Naive thymus-derived CD4-positive, alpha-beta T cell (primary cell): ENCODE data around the gene KRTAP12-2. TPM values are rescaled to one million over a fixed set of nuclear protein-coding genes. Genes with fewer than 3 reads are reported as not detected.

ENCODE experiments used
- ATAC-seq: fragments of 150-1000 bp; cut with Tn5 transposase; 2 replicates; pipeline ENCODE4 v1.10.0; 2021; ENCODE audit warnings: mild to moderate bottlenecking, moderate library complexity
- CTCF ChIA-PET: fragments of 350-600 bp; sonication (Branson Sonifier 250); formaldehyde crosslinking; loops from one replicate; lab custom pipeline; 2021; ENCODE audit warnings: antibody characterized with exemption; lab: Charles Lee
- POLR2A ChIA-PET: fragments of 350-600 bp; sonication (Branson Sonifier 250); formaldehyde crosslinking; loops from one replicate; lab custom pipeline; 2021; ENCODE audit warnings: antibody characterized with exemption, inconsistent platforms; lab: Charles Lee
- DNase-seq, 9 donors: peaks; one replicate each; pipeline versions ENCODE4 v3.0.0 to v3.0.0-alpha.2; 2020 to 2022; ENCODE audit warnings: mixed read lengths in 1 of 9
- H3K27ac ChIP-seq: one replicate; pipeline ENCODE4 v1.7.0; 2013; ENCODE audit warnings: mild to moderate bottlenecking, low read depth, low read length, moderate library complexity
- H3K27me3 ChIP-seq, 2 donors: one replicate each; pipeline ENCODE4 v1.7.0; 2013; ENCODE audit warnings: low read length in 2 of 2, mild to moderate bottlenecking in 2 of 2, moderate library complexity in 2 of 2; ENCODE audit not compliant: control insufficient read depth in 2 of 2, insufficient read depth in 2 of 2
- H3K36me3 ChIP-seq, 3 experiments: 1 replicate in 2 of 3; 2 replicates in 1 of 3; pipeline ENCODE4 v1.7.0; 2013; ENCODE audit warnings: low read length in 3 of 3, mild to moderate bottlenecking in 3 of 3, moderate library complexity in 1 of 3; ENCODE audit not compliant: insufficient read depth in 3 of 3, control insufficient read depth in 2 of 3
- H3K4me1 ChIP-seq, 2 donors: one replicate each; pipeline ENCODE4 v1.7.0; 2013; ENCODE audit warnings: low read length in 2 of 2, mild to moderate bottlenecking in 2 of 2, moderate library complexity in 1 of 2; ENCODE audit not compliant: control insufficient read depth in 2 of 2, insufficient read depth in 2 of 2
- H3K4me3 ChIP-seq: 2 replicates; pipeline ENCODE4 v1.7.0; 2013; ENCODE audit warnings: mild to moderate bottlenecking, low read length
- H3K9me3 ChIP-seq, 3 experiments: 1 replicate in 2 of 3; 2 replicates in 1 of 3; pipeline ENCODE4 v1.7.0; 2013; ENCODE audit warnings: low read length in 3 of 3; ENCODE audit not compliant: control insufficient read depth in 2 of 3
- H3K27ac Mint-ChIP-seq, 9 donors: one replicate each; pipeline ENCODE4 v1.8.0; 2020 to 2022; ENCODE audit warnings: mixed read lengths in 9 of 9, mild to moderate bottlenecking in 8 of 9, moderate library complexity in 5 of 9, inconsistent platforms in 2 of 9
- H3K27me3 Mint-ChIP-seq, 5 donors: one replicate each; pipeline ENCODE4 v1.8.0; 2021 to 2022; ENCODE audit warnings: mixed read lengths in 5 of 5, mild to moderate bottlenecking in 1 of 5
- H3K36me3 Mint-ChIP-seq, 5 donors: one replicate each; pipeline ENCODE4 v1.8.0; 2020 to 2022; ENCODE audit warnings: mixed read lengths in 5 of 5, mild to moderate bottlenecking in 3 of 5, inconsistent platforms in 1 of 5
- H3K4me1 Mint-ChIP-seq, 7 donors: one replicate each; pipeline ENCODE4 v1.8.0; 2020 to 2022; ENCODE audit warnings: mixed read lengths in 7 of 7, mild to moderate bottlenecking in 3 of 7, inconsistent platforms in 1 of 7
- H3K4me3 Mint-ChIP-seq, 10 donors: one replicate each; pipeline ENCODE4 v1.8.0; 2020 to 2022; ENCODE audit warnings: mild to moderate bottlenecking in 10 of 10, mixed read lengths in 10 of 10, moderate library complexity in 6 of 10, inconsistent platforms in 2 of 10
- H3K9me3 Mint-ChIP-seq, 11 donors: one replicate each; pipeline ENCODE4 v1.8.0; 2020 to 2022; ENCODE audit warnings: mixed read lengths in 11 of 11, mild to moderate bottlenecking in 4 of 11, inconsistent platforms in 1 of 11, moderate library complexity in 1 of 11
- intact Hi-C, 2 donors: fragments of 100-400 bp; cut with micrococcal nuclease; formaldehyde crosslinking; loops; one replicate each; pipeline ENCODE4 v1.15.1; 2023
- polyA plus RNA-seq, 2 donors: library from polyadenylated mRNA; unstranded; fragments of 300-500 nt; fragmentation: Illumina TruSeq; gene quantifications; one replicate each; pipeline ENCODE4 v1.2.3, GENCODE V29; 2021
- total RNA-seq, 6 experiments: library from RNA in 5 of 6; stranded (reverse) in 5 of 6; gene quantifications; 1 replicate in 5 of 6; 2 replicates in 1 of 6; pipeline ENCODE4 v1.2.3 and lab custom pipeline; 2021 to 2026

KRTAP12-2 gene, protein sequence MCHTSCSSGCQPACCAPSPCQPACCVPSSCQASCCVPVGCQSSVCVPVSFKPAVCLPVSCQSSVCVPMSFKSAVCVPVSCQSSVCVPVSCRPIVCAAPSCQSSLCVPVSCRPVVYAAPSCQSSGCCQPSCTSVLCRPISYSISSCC
- total RNA-seq (not detected), polyA plus RNA-seq (not detected), total RNA-seq (lab: John Stamatoyannopoulos, UW) (not detected)

DNA sequence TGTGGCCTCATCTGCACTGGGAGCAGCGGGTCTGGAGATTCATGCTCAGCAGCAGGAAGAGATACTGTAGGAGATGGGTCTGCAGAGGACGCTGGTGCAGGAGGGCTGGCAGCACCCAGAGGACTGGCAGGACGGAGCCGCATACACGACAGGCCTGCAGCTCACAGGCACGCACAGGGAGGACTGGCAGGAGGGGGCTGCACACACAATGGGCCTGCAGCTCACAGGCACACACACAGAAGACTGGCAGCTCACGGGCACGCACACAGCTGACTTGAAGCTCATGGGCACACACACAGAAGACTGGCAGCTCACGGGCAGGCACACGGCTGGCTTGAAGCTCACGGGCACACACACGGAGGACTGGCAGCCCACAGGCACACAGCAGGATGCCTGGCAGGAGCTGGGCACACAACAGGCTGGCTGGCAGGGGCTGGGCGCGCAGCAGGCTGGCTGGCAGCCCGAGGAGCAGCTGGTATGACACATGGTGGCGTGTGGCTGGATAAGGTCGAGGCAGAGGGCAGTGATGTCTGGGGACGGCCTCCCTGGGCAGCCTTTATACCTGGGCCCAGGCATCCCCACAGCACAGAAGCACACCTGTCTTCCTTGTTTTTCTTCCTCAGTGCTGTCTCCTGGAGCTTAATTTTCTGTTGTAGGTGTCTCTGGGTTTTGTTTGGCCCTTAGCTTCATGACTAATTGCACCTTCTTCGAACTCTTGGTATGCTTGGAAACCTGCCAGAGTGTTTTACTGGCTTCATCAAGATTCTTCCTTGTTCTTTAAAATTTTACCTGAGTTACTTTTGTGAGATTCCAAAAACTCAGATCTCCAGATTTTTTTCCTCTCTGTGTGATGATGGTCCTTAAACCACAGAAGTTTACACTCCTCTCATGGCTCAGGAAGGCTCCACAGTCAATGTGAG lies at the start of gene KRTAP12-2:
KRTAP12-2 (minus strand) TSS at position 527 of the 920 bp plus-strand sequence; CDS start at position 486, 41 bp downstream.
- Mint-ChIP-seq H3K4me3 (no peak within 1 kb of the TSS), H3K27ac (peak within 1 kb of the TSS in 2 of 9 donors; percentile 8 to 32), H3K4me1 (peaks cover 0 to 8% (median 0%) of the 10 kb centered on the region in 7 donors), H3K27me3 (peaks cover 0 to 48% (median 3%) of the 10 kb centered on the region in 5 donors), H3K36me3 (peaks cover 4 to 16% (median 11%) of the 10 kb centered on the region in 5 donors), H3K9me3 (peaks cover 9 to 54% (median 27%) of the 10 kb centered on the region in 11 donors)
- no peak within 1 kb of the TSS for H3K27ac ChIP-seq
- no peaks in the 10 kb centered on the region for H3K27me3 ChIP-seq
- no peaks in the 10 kb centered on the region for H3K36me3 ChIP-seq
- H3K9me3 ChIP-seq: peaks cover 0 to 10% (median 4%) of the 10 kb centered on the region in 3 experiments
- no peak for ATAC-seq
- no peaks in the 10 kb centered on the region for H3K4me1 ChIP-seq
- ChIA-PET CTCF (interaction anchor here (0.7 kb wide), 2 partner anchors 12 to 287 kb away, joined by 3 to 4 read pairs; no protein-coding TSS in a partner anchor), POLR2A (interaction anchor here (2.6 kb wide), 1 partner anchor 12 kb away, joined by 6 read pairs; the partner anchor contains the start of gene KRTAP12-4)
- intact Hi-C loops: no loop called here
- H3K4me3 ChIP-seq: no peak within 1 kb of the TSS
- DNase-seq: no peak

- H3K27me3 Mint-ChIP-seq: peaks cover 52 to 88% (median 58%) of the 10 kb centered on the region in 5 donors
- no peak overlapping the region for H3K27ac ChIP-seq
- peaks cover 16 to 18% of the 10 kb centered on the region in 2 donors for H3K4me1 ChIP-seq
- H3K4me3 ChIP-seq: no peak overlapping the region
- peaks cover 0 to 9% (median 5%) of the 10 kb centered on the region in 5 donors for H3K36me3 Mint-ChIP-seq
- ChIA-PET POLR2A (no interaction called here), CTCF (interaction anchor here (1.3 kb wide), 1 partner anchor 28 kb away, joined by 3 read pairs; no protein-coding TSS in a partner anchor)
- DNase-seq (no peak), ATAC-seq (no peak)
- H3K9me3 Mint-ChIP-seq: peaks cover 0 to 12% (median 5%) of the 10 kb centered on the region in 11 donors
- H3K4me3 Mint-ChIP-seq: peak overlapping the region in 1 of 10 donors; percentile 21
- peaks cover 9 to 29% (median 17%) of the 10 kb centered on the region in 7 donors for H3K4me1 Mint-ChIP-seq
- no peaks in the 10 kb centered on the region for H3K9me3 ChIP-seq
- H3K27me3 ChIP-seq: peaks cover 0 to 23% of the 10 kb centered on the region in 2 donors
- intact Hi-C loops: loop anchor here in 1 of 2 donors (5.0 kb wide), 2 partner anchors 98 to 133 kb away; partner anchors contain the start of gene KRTAP10-5
- H3K36me3 ChIP-seq: no peaks in the 10 kb centered on the region
- no peak overlapping the region for H3K27ac Mint-ChIP-seq
Observed at GRCh38 chr21:44714905-44715304, 48.2 kb upstream of the KRTAP12-2 start.

DNA sequence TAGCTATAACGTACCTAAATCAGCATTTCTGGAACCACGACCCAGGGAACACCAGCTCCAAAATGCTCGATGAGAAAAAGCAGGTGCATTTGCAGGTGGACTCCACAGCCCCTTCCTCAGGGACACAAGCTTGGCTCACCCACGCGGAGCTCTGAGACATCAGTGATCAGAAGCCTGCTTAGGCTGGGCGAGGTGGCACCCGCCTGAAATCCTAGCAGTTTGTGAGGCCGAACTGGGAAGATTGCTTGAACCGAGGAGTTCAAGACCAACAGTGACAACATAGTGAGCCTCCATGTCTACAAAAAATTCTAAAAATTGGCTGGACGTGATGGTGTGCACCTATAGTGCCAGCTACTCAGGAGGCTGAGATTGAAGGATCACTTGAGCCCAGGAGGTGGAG lies 47.1 kb upstream of the KRTAP12-2 start:
- no peak overlapping the region for H3K4me3 Mint-ChIP-seq
- peaks cover 0 to 12% (median 5%) of the 10 kb centered on the region in 11 donors for H3K9me3 Mint-ChIP-seq
- H3K4me3 ChIP-seq: no peak overlapping the region
- H3K27me3 Mint-ChIP-seq: peaks cover 60 to 91% (median 64%) of the 10 kb centered on the region in 5 donors
- peaks cover under 1 to 26% of the 10 kb centered on the region in 2 donors for H3K27me3 ChIP-seq
- POLR2A ChIA-PET: no interaction called here
- ATAC-seq (no peak), DNase-seq (no peak)
- H3K4me1 ChIP-seq: peaks cover 25 to 28% of the 10 kb centered on the region in 2 donors
- H3K4me1 Mint-ChIP-seq: peaks cover 13 to 40% (median 27%) of the 10 kb centered on the region in 7 donors
- CTCF ChIA-PET: no interaction called here
- no peaks in the 10 kb centered on the region for H3K36me3 ChIP-seq
- no peak overlapping the region for H3K27ac ChIP-seq
- intact Hi-C loops: loop anchor here in 1 of 2 donors (5.0 kb wide), 2 partner anchors 97 to 132 kb away; partner anchors contain the start of gene KRTAP10-5
- peak overlapping the region in 1 of 9 donors; percentile 5 for H3K27ac Mint-ChIP-seq
- peaks cover 0 to 9% (median 5%) of the 10 kb centered on the region in 5 donors for H3K36me3 Mint-ChIP-seq
- H3K9me3 ChIP-seq: no peaks in the 10 kb centered on the region

DNA sequence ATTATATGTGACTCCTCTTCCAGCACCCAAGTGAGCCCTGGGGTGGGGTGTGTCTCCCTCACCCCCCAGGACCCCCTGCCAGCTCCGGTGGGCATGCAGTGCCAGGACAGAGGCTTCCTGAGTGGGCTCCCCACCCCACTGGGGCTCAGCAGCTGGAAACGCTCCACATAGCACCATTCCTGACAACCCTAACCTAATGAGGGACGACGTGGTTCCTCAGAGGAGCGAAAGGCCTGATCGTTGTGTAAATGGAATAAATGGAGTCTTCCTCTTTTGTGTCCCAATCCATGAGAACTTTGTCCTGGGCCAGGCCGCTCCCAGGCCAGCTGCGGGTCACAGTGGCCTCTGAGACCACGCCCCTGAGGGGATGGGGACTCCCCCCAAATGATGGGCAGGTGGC lies 46.4 kb upstream of the KRTAP12-2 start:
- no peak overlapping the region for H3K27ac ChIP-seq
- Mint-ChIP-seq H3K36me3 (peaks cover 0 to 9% (median 5%) of the 10 kb centered on the region in 5 donors), H3K27me3 (peaks cover 54 to 91% (median 64%) of the 10 kb centered on the region in 5 donors), H3K9me3 (peaks cover 0 to 12% (median 5%) of the 10 kb centered on the region in 11 donors), H3K4me1 (peaks cover 13 to 47% (median 27%) of the 10 kb centered on the region in 7 donors), H3K27ac (no peak overlapping the region), H3K4me3 (no peak overlapping the region)
- POLR2A ChIA-PET: no interaction called here
- intact Hi-C loops: loop anchor here in 1 of 2 donors (5.0 kb wide), 2 partner anchors 96 to 131 kb away; partner anchors contain the start of gene KRTAP10-5
- ATAC-seq: no peak
- no peaks in the 10 kb centered on the region for H3K9me3 ChIP-seq
- no peak for DNase-seq
- H3K4me1 ChIP-seq: peaks cover 25 to 34% of the 10 kb centered on the region in 2 donors
- CTCF ChIA-PET: interaction anchor here (0.9 kb wide), 1 partner anchor 203 kb away, joined by 3 read pairs; no protein-coding TSS in a partner anchor
- H3K4me3 ChIP-seq: no peak overlapping the region
- no peaks in the 10 kb centered on the region for H3K36me3 ChIP-seq
- H3K27me3 ChIP-seq: peaks cover 8 to 26% of the 10 kb centered on the region in 2 donors

DNA sequence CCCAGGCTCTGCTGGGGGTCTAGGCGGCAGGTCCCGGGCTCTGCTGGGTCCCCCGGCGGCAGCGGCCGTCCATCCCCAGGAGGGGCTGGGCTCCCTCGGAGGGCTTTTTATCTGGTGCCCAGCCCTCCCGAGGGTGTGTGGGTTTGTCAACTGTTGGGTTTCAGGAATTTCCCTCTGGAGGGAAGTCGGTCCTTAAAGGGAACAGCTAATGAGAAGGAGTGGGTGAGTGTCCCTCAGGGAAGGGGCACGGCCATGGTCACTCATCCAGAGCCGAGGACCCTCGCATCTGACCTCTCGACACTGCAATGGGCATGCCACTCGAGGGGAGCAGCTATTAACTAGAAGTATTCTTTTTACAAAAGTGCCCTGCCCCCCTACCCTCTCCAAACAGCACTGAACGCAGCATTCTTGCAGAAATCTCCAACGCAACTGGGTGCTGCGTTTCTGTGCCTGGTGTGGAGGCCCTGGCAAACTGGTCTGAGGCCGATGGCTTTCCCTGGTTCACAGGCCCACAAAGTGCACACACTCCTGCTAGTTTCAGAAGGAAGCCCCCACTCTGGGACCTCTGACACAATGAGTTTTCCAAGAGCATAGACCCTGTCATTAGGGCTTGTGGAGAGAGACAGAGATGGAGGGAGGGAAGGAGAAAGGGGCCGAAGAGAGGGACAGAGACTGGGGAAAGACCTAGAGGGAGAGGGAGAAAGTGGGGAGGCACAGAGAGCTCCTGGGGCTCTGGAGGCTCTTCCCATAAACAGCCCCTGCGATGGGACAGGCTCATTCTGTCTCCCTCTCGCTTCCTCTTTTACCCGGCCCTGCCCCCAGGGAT lies 45.7 kb upstream of the KRTAP12-2 start:
- H3K4me1 Mint-ChIP-seq: peaks cover 13 to 52% (median 27%) of the 10 kb centered on the region in 7 donors

More for the DNA sequence above, 45.7 kb upstream of the KRTAP12-2 start:
- Mint-ChIP-seq H3K27ac (no peak overlapping the region), H3K36me3 (peaks cover 0 to 9% (median 5%) of the 10 kb centered on the region in 5 donors), H3K9me3 (peaks cover 0 to 12% (median 6%) of the 10 kb centered on the region in 11 donors), H3K4me3 (no peak overlapping the region), H3K27me3 (peaks cover 54 to 91% (median 66%) of the 10 kb centered on the region in 5 donors)
- POLR2A ChIA-PET: no interaction called here
- Histone ChIP-seq H3K4me3 (no peak overlapping the region), H3K36me3 (no peaks in the 10 kb centered on the region), H3K27ac (no peak overlapping the region), H3K27me3 (peaks cover 8 to 26% of the 10 kb centered on the region in 2 donors), H3K9me3 (no peaks in the 10 kb centered on the region), H3K4me1 (peaks cover 25 to 34% of the 10 kb centered on the region in 2 donors)
- intact Hi-C loops: loop anchor here in 1 of 2 donors (5.0 kb wide), 2 partner anchors 95 to 130 kb away; partner anchors contain the start of gene KRTAP10-5
- no peak for DNase-seq
- CTCF ChIA-PET: interaction anchor here (0.9 to 1.1 kb wide), 2 partner anchors 30 to 202 kb away, joined by 3 to 4 read pairs; no protein-coding TSS in a partner anchor
- ATAC-seq: no peak
